Smooth muscle cell (in vitro differentiated cells): ENCODE measurements around the gene EXOC6B. TPM values are rescaled to one million over a fixed set of nuclear protein-coding genes. Genes with fewer than 3 reads are reported as not detected.

ENCODE experiments used
- DNase-seq: peaks from one replicate; lab custom pipeline; 2025; ENCODE audit not compliant: unreplicated experiment; lab: John Stamatoyannopoulos, UW
- H2AFZ ChIP-seq: fragments of 200-600 bp; sonication (generic); 2 replicates; pipeline ENCODE4 v1.6.0; 2016; ENCODE audit warnings: antibody characterized with exemption, low read depth, mild to moderate bottlenecking
- H3F3A ChIP-seq: fragments of 200-600 bp; sonication (generic); 2 replicates; pipeline ENCODE4 v1.6.0; 2017; ENCODE audit warnings: antibody characterized with exemption, low read depth
- H3K27ac ChIP-seq: fragments of 200-600 bp; sonication (generic); 2 replicates; pipeline ENCODE4 v1.5.1; 2016; ENCODE audit warnings: low read depth, mild to moderate bottlenecking
- H3K27me3 ChIP-seq: fragments of 200-600 bp; sonication (generic); 2 replicates; pipeline ENCODE4 v1.6.1; 2016; ENCODE audit warnings: low read depth, mild to moderate bottlenecking
- H3K36me3 ChIP-seq: fragments of 200-600 bp; sonication (generic); 2 replicates; pipeline ENCODE4 v1.5.1; 2016; ENCODE audit warnings: low read depth
- H3K4me1 ChIP-seq: fragments of 200-600 bp; sonication (generic); 2 replicates; pipeline ENCODE4 v1.5.1; 2016; ENCODE audit warnings: low read depth
- H3K4me2 ChIP-seq: fragments of 200-600 bp; sonication (generic); 2 replicates; pipeline ENCODE4 v1.6.0; 2016; ENCODE audit warnings: mild to moderate bottlenecking
- H3K4me3 ChIP-seq: fragments of 200-600 bp; sonication (generic); 2 replicates; pipeline ENCODE4 v1.5.1; 2016; ENCODE audit warnings: mild to moderate bottlenecking
- H3K79me2 ChIP-seq: fragments of 200-600 bp; sonication (generic); 2 replicates; pipeline ENCODE4 v1.6.0; 2016; ENCODE audit warnings: low read depth, mild to moderate bottlenecking
- H3K9ac ChIP-seq: fragments of 200-600 bp; sonication (generic); 2 replicates; pipeline ENCODE4 v1.6.0; 2016; ENCODE audit warnings: low read depth
- H3K9me3 ChIP-seq: fragments of 200-600 bp; sonication (generic); replicated peaks from 2 replicates; pipeline ENCODE4 v1.5.1; 2016; ENCODE audit warnings: low read depth
- H4K20me1 ChIP-seq: fragments of 200-600 bp; sonication (generic); 2 replicates; pipeline ENCODE4 v1.6.0; 2016; ENCODE audit warnings: low read depth
- WGBS: methylation state at CpG from one replicate; pipeline ENCODE4 v1.1.7; 2016; ENCODE audit warnings: low lambda C conversion rate; 5-methylcytosine and 5-hydroxymethylcytosine counted together
- polyA plus RNA-seq: library from polyadenylated mRNA; unstranded; fragments of >200 nt; fragmentation: Nextera tagmentation; extraction: Ambion mirVana; gene quantifications from 2 replicates; pipeline ENCODE4 v1.2.1, GENCODE V29; 2016
- total RNA-seq: library from RNA; depleted of rRNA; stranded (reverse); fragments of >200 nt; gene quantifications from 2 replicates; pipeline ENCODE4 v1.2.3, GENCODE V29; 2014
- TF ChIP-seq, protein P1 (sequence below): fragments of 200-600 bp; sonication (generic); IDR thresholded peaks from 2 replicates; pipeline ENCODE4 v1.5.1; 2017; ENCODE audit warnings: borderline replicate concordance, mild to moderate bottlenecking, antibody characterized with exemption; ENCODE audit not compliant: insufficient read depth, poor library complexity, severe bottlenecking

The EXOC6B gene
- total and polyA plus RNA-seq, 2 experiments from 2014 or later, result 6.9 to 19.7 TPM

DNA sequence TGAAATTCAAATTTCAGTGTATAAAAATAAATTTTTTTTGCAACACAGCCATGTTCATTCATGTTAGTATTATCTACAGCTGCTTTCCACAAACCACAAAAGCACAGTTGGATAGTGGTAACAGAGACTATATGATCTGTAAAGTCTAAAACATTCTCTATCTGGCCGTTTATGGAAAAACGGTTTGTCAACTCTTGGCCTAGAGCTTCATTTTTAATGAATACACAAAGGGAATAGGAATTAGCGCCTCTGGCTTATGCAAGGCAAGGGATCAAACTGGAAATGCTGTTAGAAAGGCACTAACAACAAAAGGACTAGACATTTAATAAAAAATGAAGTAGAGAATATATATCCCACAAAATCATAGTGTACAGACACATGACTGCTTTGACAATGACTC, 211.9 kb downstream of the EXOC6B start:
- no peak for DNase-seq
- no peaks in the 10 kb centered on the region for H3K9me3 ChIP-seq
- H3F3A ChIP-seq, result no peaks in the 10 kb centered on the region
- no peak overlapping the region for H3K4me3 ChIP-seq
- peaks cover 34% of the 10 kb centered on the region for H4K20me1 ChIP-seq
- H3K36me3 ChIP-seq, result no peaks in the 10 kb centered on the region
- peak overlapping the region; percentile 31 for H3K27ac ChIP-seq
- WGBS, result 56% methylated on average over 3 of the region's 3 CpGs
- TF ChIP-seq, protein P1, sequence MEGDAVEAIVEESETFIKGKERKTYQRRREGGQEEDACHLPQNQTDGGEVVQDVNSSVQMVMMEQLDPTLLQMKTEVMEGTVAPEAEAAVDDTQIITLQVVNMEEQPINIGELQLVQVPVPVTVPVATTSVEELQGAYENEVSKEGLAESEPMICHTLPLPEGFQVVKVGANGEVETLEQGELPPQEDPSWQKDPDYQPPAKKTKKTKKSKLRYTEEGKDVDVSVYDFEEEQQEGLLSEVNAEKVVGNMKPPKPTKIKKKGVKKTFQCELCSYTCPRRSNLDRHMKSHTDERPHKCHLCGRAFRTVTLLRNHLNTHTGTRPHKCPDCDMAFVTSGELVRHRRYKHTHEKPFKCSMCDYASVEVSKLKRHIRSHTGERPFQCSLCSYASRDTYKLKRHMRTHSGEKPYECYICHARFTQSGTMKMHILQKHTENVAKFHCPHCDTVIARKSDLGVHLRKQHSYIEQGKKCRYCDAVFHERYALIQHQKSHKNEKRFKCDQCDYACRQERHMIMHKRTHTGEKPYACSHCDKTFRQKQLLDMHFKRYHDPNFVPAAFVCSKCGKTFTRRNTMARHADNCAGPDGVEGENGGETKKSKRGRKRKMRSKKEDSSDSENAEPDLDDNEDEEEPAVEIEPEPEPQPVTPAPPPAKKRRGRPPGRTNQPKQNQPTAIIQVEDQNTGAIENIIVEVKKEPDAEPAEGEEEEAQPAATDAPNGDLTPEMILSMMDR, result no peak
- no peak overlapping the region for H3K4me2 ChIP-seq
- H3K79me2 ChIP-seq, result peaks cover 5% of the 10 kb centered on the region
- no peak overlapping the region for H2AFZ ChIP-seq
- H3K4me1 ChIP-seq, result peaks cover 11% of the 10 kb centered on the region
- no peaks in the 10 kb centered on the region for H3K27me3 ChIP-seq
- H3K9ac ChIP-seq, result no peak overlapping the region

DNA sequence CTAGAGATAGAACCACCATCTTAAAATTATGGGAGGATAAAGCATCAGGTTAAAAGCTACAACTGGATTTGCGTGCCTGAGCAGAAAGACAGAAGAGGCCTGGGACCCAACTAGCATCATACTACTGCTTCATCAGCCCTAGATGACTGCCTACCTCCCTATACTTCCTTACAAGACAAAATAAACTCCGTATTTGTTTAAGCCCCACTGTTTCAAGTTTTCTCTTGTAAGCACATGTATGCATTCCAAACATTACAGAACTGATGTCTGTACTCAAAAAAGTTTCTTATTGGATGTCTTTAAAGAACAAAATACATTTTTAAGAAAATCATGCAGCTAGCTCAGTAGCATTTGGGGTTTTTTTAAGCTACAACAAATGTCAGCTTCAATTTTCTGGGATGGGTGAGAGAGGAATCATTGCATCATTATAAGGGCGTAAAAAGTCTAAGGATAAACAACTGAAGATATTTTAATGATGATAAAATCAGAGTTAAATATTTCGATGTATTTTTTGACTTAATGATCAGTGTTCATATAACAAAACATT, 213.1 kb downstream of the EXOC6B start:
- TF ChIP-seq, protein P1, result no peak
- H3K9me3 ChIP-seq, result no peaks in the 10 kb centered on the region
- 90% methylated on average over 4 of the region's 4 CpGs for WGBS
- peaks cover 5% of the 10 kb centered on the region for H3K79me2 ChIP-seq
- H3K4me2 ChIP-seq, result no peak overlapping the region
- DNase-seq, result no peak
- H4K20me1 ChIP-seq, result peaks cover 34% of the 10 kb centered on the region
- H3K4me3 ChIP-seq, result no peak overlapping the region
- H3K27ac ChIP-seq, result no peak overlapping the region
- no peaks in the 10 kb centered on the region for H3K27me3 ChIP-seq
- H3F3A ChIP-seq, result no peaks in the 10 kb centered on the region
- H2AFZ ChIP-seq, result no peak overlapping the region
- H3K4me1 ChIP-seq, result peaks cover 11% of the 10 kb centered on the region
- no peaks in the 10 kb centered on the region for H3K36me3 ChIP-seq
- no peak overlapping the region for H3K9ac ChIP-seq

DNA sequence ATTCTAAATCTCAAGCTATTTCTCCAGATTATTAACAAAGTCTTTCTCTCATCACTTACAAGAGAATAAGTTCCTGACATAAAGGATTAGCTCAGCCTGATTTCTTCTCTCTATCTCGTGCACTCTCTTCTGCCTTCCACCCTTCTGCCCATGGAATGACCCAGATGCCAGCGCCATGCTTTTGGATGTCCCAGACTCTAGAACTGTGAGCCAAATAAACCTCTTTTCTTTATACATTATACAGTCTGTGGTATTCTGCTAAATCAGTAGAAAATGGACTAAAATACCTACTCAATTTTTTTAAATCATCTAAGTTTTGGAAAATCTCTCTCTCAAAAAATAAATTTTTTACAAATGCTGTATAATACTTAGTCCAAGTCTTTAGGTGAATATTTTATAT, 218.6 kb downstream of the EXOC6B start:
- DNase-seq, result no peak
- H3K79me2 ChIP-seq, result peaks cover 5% of the 10 kb centered on the region
- 92% methylated on average over 2 of the region's 2 CpGs for WGBS

More for the DNA sequence above, 218.6 kb downstream of the EXOC6B start:
- no peak overlapping the region for H3K27ac ChIP-seq
- H3K27me3 ChIP-seq, result no peaks in the 10 kb centered on the region
- no peaks in the 10 kb centered on the region for H3K36me3 ChIP-seq
- no peaks in the 10 kb centered on the region for H3F3A ChIP-seq
- no peak overlapping the region for H2AFZ ChIP-seq
- no peak overlapping the region for H3K4me3 ChIP-seq
- H4K20me1 ChIP-seq, result peaks cover 39% of the 10 kb centered on the region
- no peak overlapping the region for H3K4me2 ChIP-seq
- H3K9me3 ChIP-seq, result no peaks in the 10 kb centered on the region
- H3K9ac ChIP-seq, result no peak overlapping the region
- TF ChIP-seq, protein P1, result no peak
- H3K4me1 ChIP-seq, result no peaks in the 10 kb centered on the region
